GM12872 (cell line): ENCODE data around the gene MRPL32.

Experiments used
- CTCF ChIP-seq: IDR thresholded peaks from 3 replicates; pipeline ENCODE4 v1.5.1; 2011; ENCODE audit warnings: low read depth, mild to moderate bottlenecking, low read length, moderate library complexity; ENCODE audit not compliant: insufficient read depth

MRPL32 gene

GRCh38 chr7:42976371-42976770 is 44.2 kb downstream of the MRPL32 start:
- no peak for TF ChIP-seq CTCF

GRCh38 chr7:42978496-42978895 is 46.3 kb downstream of the MRPL32 start:
- TF ChIP-seq CTCF, result no peak

GRCh38 chr7:42980084-42980483 is 47.9 kb downstream of the MRPL32 start:
- no peak for TF ChIP-seq CTCF

GRCh38 chr7:42980514-42980913 is 48.3 kb downstream of the MRPL32 start:
- no peak for TF ChIP-seq CTCF

GRCh38 chr7:42981601-42982000 is 49.4 kb downstream of the MRPL32 start:
- no peak for TF ChIP-seq CTCF

- no peak for TF ChIP-seq CTCF
These were observed 50.5 kb downstream of the MRPL32 start for GRCh38 chr7:42982604-42983115.

- no peak for TF ChIP-seq CTCF
These were observed 52.0 kb downstream of the MRPL32 start for GRCh38 chr7:42984137-42984536.
